HCT116 (cell line): ENCODE results near the gene COLEC11. TPM values are rescaled to one million over a fixed set of nuclear protein-coding genes. Genes with fewer than 3 reads are reported as not detected.

Experiments used
- ATAC-seq: fragments of 200-7000 bp; cut with Tn5 transposase; 2 replicates; pipeline ENCODE4 v1.9.1; 2020; ENCODE audit warnings: mild to moderate bottlenecking, moderate library complexity
- BruUV-seq: library from RNA; stranded (reverse); fragments of 400-500 nt; replicated peaks from 2 replicates; lab custom pipeline; 2021; lab: Mats Ljungman, UMichigan
- CTCF ChIA-PET: fragments of 300-600 bp; sonication (Branson Sonifier 250); formaldehyde crosslinking; loops from one replicate; lab custom pipeline; 2021; ENCODE audit warnings: antibody characterized with exemption; lab: Charles Lee
- POLR2A ChIA-PET: fragments of 300-600, 350-600 bp; sonication (Branson Sonifier 250); formaldehyde crosslinking; loops from one replicate; lab custom pipeline; 2021; ENCODE audit warnings: antibody characterized with exemption; lab: Charles Lee
- RAD21 ChIA-PET, 2 experiments: fragments of 300-600 bp; sonication (Branson Sonifier 250); formaldehyde crosslinking; loops; one replicate each; lab custom pipeline; 2023; ENCODE audit warnings: low total read pairs in 2 of 2; ENCODE audit not compliant: uncharacterized antibody in 2 of 2, unreplicated experiment in 2 of 2, low non-redundant PET in 1 of 2; lab: Charles Lee
- DNase-seq: peaks from one replicate; pipeline ENCODE4 v3.0.0-alpha.2; 2010; ENCODE audit warnings: low read depth, low spot score
- H2AFZ ChIP-seq: fragments of 200-600 bp; shearing (Covaris generic), sonication (generic); 2 replicates; pipeline ENCODE4 v1.6.1; 2017; ENCODE audit warnings: low read depth, mixed run types, mixed read lengths, antibody characterized with exemption, low read length; ENCODE audit not compliant: poor library complexity, severe bottlenecking
- H3K27ac ChIP-seq: 2 replicates; pipeline ENCODE4 v1.5.1; 2012; ENCODE audit warnings: low read depth, low read length
- H3K27me3 ChIP-seq: fragments of 200-600 bp; sonication (generic); 2 replicates; pipeline ENCODE4 v1.6.1; 2016; ENCODE audit warnings: mixed run types, low read length, mixed read lengths; ENCODE audit not compliant: insufficient read depth
- H3K36me3 ChIP-seq, 2 experiments: fragments of 200-500 bp in 1 of 2; fragments of 200-600 bp in 1 of 2; sonication (Bioruptor generic) in 1 of 2; sonication (generic) in 1 of 2; 2 replicates each; pipeline versions ENCODE4 v1.5.1 to v1.6.1; 2014 to 2016; ENCODE audit warnings: low read length in 2 of 2, inconsistent platforms in 1 of 2, mixed read lengths in 1 of 2, mixed run types in 1 of 2; ENCODE audit not compliant: insufficient read depth in 2 of 2, control insufficient read depth in 1 of 2
- H3K4me1 ChIP-seq, 2 experiments: fragments of 200-600 bp in 1 of 2; sonication (generic) in 1 of 2; 2 replicates each; pipeline versions ENCODE4 v1.5.1 to v1.6.1; 2012 to 2017; ENCODE audit warnings: low read length in 2 of 2, inconsistent platforms in 1 of 2, mild to moderate bottlenecking in 1 of 2, mixed read lengths in 1 of 2, mixed run types in 1 of 2, moderate library complexity in 1 of 2; ENCODE audit not compliant: insufficient read depth in 2 of 2, control insufficient read depth in 1 of 2
- H3K4me2 ChIP-seq: fragments of 200-600 bp; sonication (generic); 2 replicates; pipeline ENCODE4 v1.6.1; 2017; ENCODE audit warnings: mixed run types, low read length, mixed read lengths
- H3K4me3 ChIP-seq, 2 experiments: fragments of 200-600 bp in 1 of 2; sonication (generic) in 1 of 2; replicated peaks in 1 of 2; 2 replicates each; pipeline ENCODE4 v1.5.1; 2011 to 2016; ENCODE audit warnings: low read length in 2 of 2, control low read depth in 1 of 2, low read depth in 1 of 2, mild to moderate bottlenecking in 1 of 2, mixed read lengths in 1 of 2, mixed run types in 1 of 2
- H3K79me2 ChIP-seq: fragments of 200-600 bp; sonication (generic); 2 replicates; pipeline ENCODE4 v1.6.1; 2017; ENCODE audit warnings: mild to moderate bottlenecking, mixed run types, low read length, moderate library complexity, mixed read lengths; ENCODE audit not compliant: insufficient read depth
- H3K9ac ChIP-seq: fragments of 200-600 bp; sonication (generic); 2 replicates; pipeline ENCODE4 v1.6.1; 2016; ENCODE audit warnings: low read length, mixed read lengths
- H3K9me2 ChIP-seq: fragments of 200-600 bp; sonication (generic), shearing (Covaris generic); 2 replicates; pipeline ENCODE4 v1.6.1; 2017; ENCODE audit warnings: mixed run types, mild to moderate bottlenecking, moderate library complexity; ENCODE audit not compliant: insufficient read depth
- H3K9me3 ChIP-seq, 2 experiments: fragments of 200-500 bp in 1 of 2; fragments of 200-600 bp in 1 of 2; sonication (Bioruptor generic) in 1 of 2; sonication (generic) in 1 of 2; 2 replicates each; pipeline ENCODE4 v1.6.1; 2014 to 2017; ENCODE audit warnings: low read length in 2 of 2, mixed read lengths in 2 of 2, inconsistent platforms in 1 of 2, low read depth in 1 of 2, mild to moderate bottlenecking in 1 of 2, mixed run types in 1 of 2, moderate library complexity in 1 of 2; ENCODE audit not compliant: control insufficient read depth in 1 of 2, insufficient read depth in 1 of 2
- H4K20me1 ChIP-seq: fragments of 200-600 bp; sonication (generic), shearing (Covaris generic); 2 replicates; pipeline ENCODE4 v1.6.1; 2017; ENCODE audit warnings: mixed run types, mild to moderate bottlenecking, moderate library complexity; ENCODE audit not compliant: insufficient read depth
- ATF3 ChIP-seq: IDR thresholded peaks from 2 replicates; pipeline ENCODE4 v1.6.1; 2012
- EGR1 ChIP-seq: IDR thresholded peaks from 2 replicates; pipeline ENCODE4 v1.6.1; 2012; ENCODE audit warnings: low read depth
- ELF1 ChIP-seq: IDR thresholded peaks from 2 replicates; pipeline ENCODE4 v1.6.1; 2012; ENCODE audit warnings: low read depth, borderline replicate concordance
- EZH2phosphoT487 ChIP-seq: fragments of 200-600 bp; IDR thresholded peaks from 2 replicates; pipeline ENCODE4 v1.6.1; 2018; ENCODE audit warnings: antibody characterized with exemption, borderline replicate concordance
- JUND ChIP-seq: IDR thresholded peaks from 2 replicates; pipeline ENCODE4 v1.6.1; 2012
- POLR2AphosphoS5 ChIP-seq: IDR thresholded peaks from 2 replicates; pipeline ENCODE4 v1.6.1; 2011; ENCODE audit warnings: mild to moderate bottlenecking, low read depth, low read length, moderate library complexity
- RAD21 ChIP-seq: IDR thresholded peaks from 2 replicates; pipeline ENCODE4 v1.6.1; 2012; ENCODE audit warnings: low read depth, mild to moderate bottlenecking
- REST ChIP-seq: IDR thresholded peaks from 2 replicates; pipeline ENCODE4 v1.6.1; 2012; ENCODE audit warnings: low read depth
- SP1 ChIP-seq: IDR thresholded peaks from 2 replicates; pipeline ENCODE4 v1.6.1; 2012; ENCODE audit warnings: low read depth
- TCF7L2 ChIP-seq: IDR thresholded peaks from 2 replicates; pipeline ENCODE4 v1.7.0; 2011; ENCODE audit warnings: borderline replicate concordance, inconsistent platforms; ENCODE audit not compliant: insufficient read depth, insufficient read length; ENCODE audit errors: extremely low read depth
- ZBTB33 ChIP-seq: IDR thresholded peaks from 2 replicates; pipeline ENCODE4 v1.6.1; 2011; ENCODE audit warnings: mild to moderate bottlenecking, low read length, moderate library complexity; ENCODE audit not compliant: insufficient replicate concordance; ENCODE audit errors: extremely low read depth
- ZFX ChIP-seq: fragments of 450-650 bp; IDR thresholded peaks from 2 replicates; pipeline ENCODE4 v1.6.1; 2017
- intact Hi-C: fragments of 100-400 bp; cut with micrococcal nuclease; formaldehyde crosslinking; loops from 2 replicates; pipeline ENCODE4 v1.10.0; 2022
- total RNA-seq: library from RNA; stranded (reverse); gene quantifications from one replicate; pipeline ENCODE4 v1.2.1, GENCODE V29; 2021; ENCODE audit not compliant: unreplicated experiment
- TF ChIP-seq, protein P1 (sequence below), 3 experiments: fragments of 200-600 bp in 1 of 3; sonication (generic) in 1 of 3; IDR thresholded peaks in 2 of 3; conservative IDR thresholded peaks in 1 of 3; 2 replicates each; pipeline ENCODE4 v1.5.1; 2012 to 2017; ENCODE audit warnings: low read depth in 2 of 3, low read length in 2 of 3, antibody characterized with exemption in 1 of 3, borderline replicate concordance in 1 of 3, control low read depth in 1 of 3, mild to moderate bottlenecking in 1 of 3, mixed read lengths in 1 of 3, mixed run types in 1 of 3, moderate library complexity in 1 of 3; ENCODE audit not compliant: insufficient read depth in 1 of 3
- TF ChIP-seq, protein P2 (sequence below): IDR thresholded peaks from 2 replicates; pipeline ENCODE4 v1.6.1; 2012

COLEC11 gene
- total RNA-seq, 1 experiment from 2014 or later, result 0.15 TPM

GRCh38 chr2:3635171-3635974 is 40.5 kb downstream of the COLEC11 start:
- RAD21 ChIA-PET, result no interaction called here
- H3K4me1 ChIP-seq, result no peaks in the 10 kb centered on the region
- no TSS peak for BruUV-seq
- intact Hi-C loops, result no loop called here
- H3K9me2 ChIP-seq, result no peaks in the 10 kb centered on the region
- H3K36me3 ChIP-seq, result no peaks in the 10 kb centered on the region
- no peaks in the 10 kb centered on the region for H4K20me1 ChIP-seq
- TF ChIP-seq ATF3, result no peak
- TF ChIP-seq SP1, result no peak
- no peak for TF ChIP-seq POLR2AphosphoS5
- TF ChIP-seq, protein P1, sequence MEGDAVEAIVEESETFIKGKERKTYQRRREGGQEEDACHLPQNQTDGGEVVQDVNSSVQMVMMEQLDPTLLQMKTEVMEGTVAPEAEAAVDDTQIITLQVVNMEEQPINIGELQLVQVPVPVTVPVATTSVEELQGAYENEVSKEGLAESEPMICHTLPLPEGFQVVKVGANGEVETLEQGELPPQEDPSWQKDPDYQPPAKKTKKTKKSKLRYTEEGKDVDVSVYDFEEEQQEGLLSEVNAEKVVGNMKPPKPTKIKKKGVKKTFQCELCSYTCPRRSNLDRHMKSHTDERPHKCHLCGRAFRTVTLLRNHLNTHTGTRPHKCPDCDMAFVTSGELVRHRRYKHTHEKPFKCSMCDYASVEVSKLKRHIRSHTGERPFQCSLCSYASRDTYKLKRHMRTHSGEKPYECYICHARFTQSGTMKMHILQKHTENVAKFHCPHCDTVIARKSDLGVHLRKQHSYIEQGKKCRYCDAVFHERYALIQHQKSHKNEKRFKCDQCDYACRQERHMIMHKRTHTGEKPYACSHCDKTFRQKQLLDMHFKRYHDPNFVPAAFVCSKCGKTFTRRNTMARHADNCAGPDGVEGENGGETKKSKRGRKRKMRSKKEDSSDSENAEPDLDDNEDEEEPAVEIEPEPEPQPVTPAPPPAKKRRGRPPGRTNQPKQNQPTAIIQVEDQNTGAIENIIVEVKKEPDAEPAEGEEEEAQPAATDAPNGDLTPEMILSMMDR (IDR thresholded peaks at IDR 0.05 in 2 of 3, conservative IDR thresholded peaks at IDR 0.05 in 1 of 3; ENCODE audit: borderline replicate concordance in 1 of 3, insufficient read depth in 1 of 3, low read depth in 2 of 3, low read length in 2 of 3), result no peak
- TF ChIP-seq JUND, result no peak
- TF ChIP-seq ZBTB33, result no peak
- no peak for TF ChIP-seq RAD21
- TF ChIP-seq, protein P2, sequence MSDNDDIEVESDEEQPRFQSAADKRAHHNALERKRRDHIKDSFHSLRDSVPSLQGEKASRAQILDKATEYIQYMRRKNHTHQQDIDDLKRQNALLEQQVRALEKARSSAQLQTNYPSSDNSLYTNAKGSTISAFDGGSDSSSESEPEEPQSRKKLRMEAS, result no peak
- no peak for TF ChIP-seq ZFX
- TF ChIP-seq EZH2phosphoT487, result no peak
- no peak for TF ChIP-seq EGR1
- TF ChIP-seq TCF7L2, result no peak
- no peak for TF ChIP-seq ELF1
- no peak for TF ChIP-seq REST
- TF ChIP-seq, all 23 proteins: peak for 0
- Histone ChIP-seq H3K4me3 (no peak overlapping the region), H3K27me3 (no peaks in the 10 kb centered on the region), H3K79me2 (no peaks in the 10 kb centered on the region), H3K9ac (no peak overlapping the region), H3K4me2 (no peak overlapping the region), H2AFZ (no peak overlapping the region), H3K27ac (no peak overlapping the region), H3K9me3 (no peaks in the 10 kb centered on the region)
- DNase-seq (no peak), ATAC-seq (no peak)
- POLR2A ChIA-PET, result no interaction called here
- CTCF ChIA-PET, result no interaction called here
